BLaER1 (cell line): ENCODE data around the gene PEA15.

ENCODE experiments used
- H3K27ac ChIP-seq: shearing (Covaris generic); formaldehyde crosslinking; 2 replicates; pipeline ENCODE4 v1.8.1; 2022
- H3K27me3 ChIP-seq: shearing (Covaris generic); formaldehyde crosslinking; 2 replicates; pipeline ENCODE4 v1.8.1; 2022
- H3K36me3 ChIP-seq: shearing (Covaris generic); formaldehyde crosslinking; 2 replicates; pipeline ENCODE4 v1.8.1; 2022
- H3K4me1 ChIP-seq: shearing (Covaris generic); formaldehyde crosslinking; 2 replicates; pipeline ENCODE4 v1.8.1; 2022
- H3K4me2 ChIP-seq: shearing (Covaris generic); formaldehyde crosslinking; 2 replicates; pipeline ENCODE4 v1.8.1; 2022
- H3K4me3 ChIP-seq: shearing (Covaris generic); formaldehyde crosslinking; 2 replicates; pipeline ENCODE4 v1.8.1; 2022
- H3K9ac ChIP-seq: shearing (Covaris generic); formaldehyde crosslinking; 2 replicates; pipeline ENCODE4 v1.8.1; 2022
- H3K9me3 ChIP-seq: shearing (Covaris generic); formaldehyde crosslinking; 2 replicates; pipeline ENCODE4 v1.8.1; 2022
- H4K20me1 ChIP-seq: shearing (Covaris generic); formaldehyde crosslinking; 2 replicates; pipeline ENCODE4 v1.8.1; 2022
- Cebpa-rat ChIP-seq: shearing (Covaris generic); IDR thresholded peaks from 2 replicates; pipeline ENCODE4 v1.8.1; 2022

PEA15 gene

GRCh38 chr1:160228431-160228830 lies 23.2 kb downstream of the PEA15 start:
- Histone ChIP-seq H3K4me3 (no peak overlapping the region), H3K4me1 (no peaks in the 10 kb centered on the region), H4K20me1 (peaks cover 4% of the 10 kb centered on the region; the same call in 1 of the 2 replicates), H3K9me3 (no peaks in the 10 kb centered on the region), H3K9ac (no peak overlapping the region), H3K36me3 (peaks cover 99% of the 10 kb centered on the region), H3K27me3 (no peaks in the 10 kb centered on the region), H3K4me2 (no peak overlapping the region), H3K27ac (no peak overlapping the region)
- no peak for TF ChIP-seq Cebpa-rat

GRCh38 chr1:160232911-160233310 lies 27.7 kb downstream of the PEA15 start:
- Histone ChIP-seq H3K27ac (no peak overlapping the region), H3K27me3 (no peaks in the 10 kb centered on the region), H3K4me1 (no peaks in the 10 kb centered on the region), H3K36me3 (peaks cover 99% of the 10 kb centered on the region), H3K9me3 (no peaks in the 10 kb centered on the region), H3K4me2 (no peak overlapping the region), H4K20me1 (peaks cover 9% of the 10 kb centered on the region; the same call in 1 of the 2 replicates), H3K9ac (no peak overlapping the region), H3K4me3 (no peak overlapping the region)
- TF ChIP-seq Cebpa-rat: no peak

DNA sequence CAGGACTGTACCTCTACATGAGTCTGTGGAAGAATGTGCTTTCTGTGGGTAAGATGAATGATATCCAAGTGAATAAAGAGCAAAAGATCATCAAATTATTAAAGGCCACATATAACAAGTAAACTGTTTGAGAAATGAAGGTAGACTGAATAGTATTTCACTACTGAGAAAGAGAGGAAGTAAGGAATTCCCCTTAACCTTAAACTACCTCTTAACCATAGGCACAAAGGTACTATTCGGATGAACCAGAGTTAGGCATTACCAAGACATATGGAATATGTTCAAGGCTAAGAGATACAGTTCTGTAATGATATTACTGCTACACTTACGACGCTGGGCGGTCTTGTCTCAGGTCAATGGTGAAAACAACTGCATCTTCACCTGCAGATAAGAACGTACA lies 31.6 kb downstream of the PEA15 start:
- H3K9me3 ChIP-seq: no peaks in the 10 kb centered on the region
- H3K27me3 ChIP-seq: no peaks in the 10 kb centered on the region
- H3K4me2 ChIP-seq: no peak overlapping the region
- TF ChIP-seq Cebpa-rat: no peak
- no peaks in the 10 kb centered on the region for H3K4me1 ChIP-seq
- H3K9ac ChIP-seq: no peak overlapping the region
- no peak overlapping the region for H3K27ac ChIP-seq
- H3K36me3 ChIP-seq: peaks cover 99% of the 10 kb centered on the region
- no peak overlapping the region for H3K4me3 ChIP-seq
- H4K20me1 ChIP-seq: peaks cover 38% of the 10 kb centered on the region

- H3K36me3 ChIP-seq: peaks cover 99% of the 10 kb centered on the region
- no peaks in the 10 kb centered on the region for H3K9me3 ChIP-seq
- no peaks in the 10 kb centered on the region for H3K4me1 ChIP-seq
- H3K9ac ChIP-seq: no peak overlapping the region
- H3K4me2 ChIP-seq: no peak overlapping the region
- no peaks in the 10 kb centered on the region for H3K27me3 ChIP-seq
- peaks cover 46% of the 10 kb centered on the region for H4K20me1 ChIP-seq
- H3K27ac ChIP-seq: no peak overlapping the region
- TF ChIP-seq Cebpa-rat: no peak
- no peak overlapping the region for H3K4me3 ChIP-seq
These were observed 32.4 kb downstream of the PEA15 start for GRCh38 chr1:160237558-160237957.

- no peaks in the 10 kb centered on the region for H3K4me1 ChIP-seq
- H3K4me3 ChIP-seq: no peak overlapping the region
- no peak overlapping the region for H3K4me2 ChIP-seq
- H3K36me3 ChIP-seq: peaks cover 100% of the 10 kb centered on the region
- H3K9me3 ChIP-seq: no peaks in the 10 kb centered on the region
- H3K27me3 ChIP-seq: no peaks in the 10 kb centered on the region
- H3K9ac ChIP-seq: no peak overlapping the region
- H4K20me1 ChIP-seq: peaks cover 49% of the 10 kb centered on the region
- H3K27ac ChIP-seq: no peak overlapping the region
- TF ChIP-seq Cebpa-rat: no peak
These were observed 33.2 kb downstream of the PEA15 start for GRCh38 chr1:160238408-160238807.

GRCh38 chr1:160239582-160240299 lies 34.6 kb downstream of the PEA15 start:
- peaks cover 58% of the 10 kb centered on the region for H4K20me1 ChIP-seq
- H3K27ac ChIP-seq: no peak overlapping the region
- peaks cover 97% of the 10 kb centered on the region for H3K36me3 ChIP-seq
- H3K9ac ChIP-seq: no peak overlapping the region
- no peak overlapping the region for H3K4me2 ChIP-seq
- no peaks in the 10 kb centered on the region for H3K9me3 ChIP-seq
- TF ChIP-seq Cebpa-rat: no peak
- no peaks in the 10 kb centered on the region for H3K4me1 ChIP-seq
- H3K4me3 ChIP-seq: no peak overlapping the region
- H3K27me3 ChIP-seq: no peaks in the 10 kb centered on the region

DNA sequence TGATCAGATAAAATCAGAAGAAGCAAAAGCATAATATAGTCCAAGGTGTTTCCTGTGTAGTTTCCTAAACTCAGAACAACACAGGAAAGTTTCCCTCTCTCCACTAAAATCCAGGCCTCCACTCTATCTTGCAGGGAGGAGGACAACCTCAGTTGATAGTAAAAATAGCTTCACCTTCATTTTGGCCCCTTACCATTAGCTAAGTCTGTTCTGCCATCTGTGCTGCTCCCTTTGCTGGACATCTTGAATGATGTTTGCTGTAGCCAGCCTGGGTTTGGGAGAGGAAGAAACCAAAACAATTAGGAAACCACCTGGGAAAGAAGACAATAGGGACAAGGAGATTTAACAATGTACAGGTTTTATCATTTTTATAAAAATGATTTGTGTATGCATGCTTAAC lies 38.6 kb downstream of the PEA15 start:
- no peak for TF ChIP-seq Cebpa-rat
- Histone ChIP-seq H4K20me1 (peaks cover 98% of the 10 kb centered on the region), H3K4me2 (no peak overlapping the region), H3K4me1 (no peaks in the 10 kb centered on the region), H3K36me3 (peaks cover 67% of the 10 kb centered on the region), H3K27me3 (no peaks in the 10 kb centered on the region), H3K9me3 (no peaks in the 10 kb centered on the region), H3K27ac (no peak overlapping the region), H3K9ac (no peak overlapping the region), H3K4me3 (no peak overlapping the region)

DNA sequence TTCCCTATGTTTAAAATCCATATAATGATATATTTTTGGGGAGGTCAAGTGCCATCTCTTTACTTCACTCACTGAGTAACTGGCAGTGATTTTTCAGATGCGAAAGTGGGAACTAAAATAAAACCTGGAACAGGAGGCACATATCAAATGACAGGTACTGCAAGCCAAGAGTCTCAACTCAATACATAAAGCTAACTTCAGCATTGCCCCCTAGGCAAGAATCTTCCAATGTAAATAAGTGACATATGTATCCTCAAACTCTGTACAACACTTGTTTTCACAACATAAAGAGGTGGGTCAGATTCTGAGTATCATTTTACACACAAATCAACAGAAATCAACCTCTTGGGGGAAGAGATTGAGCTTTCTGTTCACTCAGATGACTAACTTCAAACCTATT lies 39.0 kb downstream of the PEA15 start:
- H3K4me2 ChIP-seq: no peak overlapping the region
- peaks cover 65% of the 10 kb centered on the region for H3K36me3 ChIP-seq
- no peaks in the 10 kb centered on the region for H3K4me1 ChIP-seq
- H3K27ac ChIP-seq: no peak overlapping the region
- H3K9ac ChIP-seq: no peak overlapping the region
- H3K4me3 ChIP-seq: no peak overlapping the region
- H4K20me1 ChIP-seq: peaks cover 99% of the 10 kb centered on the region
- H3K27me3 ChIP-seq: no peaks in the 10 kb centered on the region
- H3K9me3 ChIP-seq: no peaks in the 10 kb centered on the region
- TF ChIP-seq Cebpa-rat: no peak

DNA sequence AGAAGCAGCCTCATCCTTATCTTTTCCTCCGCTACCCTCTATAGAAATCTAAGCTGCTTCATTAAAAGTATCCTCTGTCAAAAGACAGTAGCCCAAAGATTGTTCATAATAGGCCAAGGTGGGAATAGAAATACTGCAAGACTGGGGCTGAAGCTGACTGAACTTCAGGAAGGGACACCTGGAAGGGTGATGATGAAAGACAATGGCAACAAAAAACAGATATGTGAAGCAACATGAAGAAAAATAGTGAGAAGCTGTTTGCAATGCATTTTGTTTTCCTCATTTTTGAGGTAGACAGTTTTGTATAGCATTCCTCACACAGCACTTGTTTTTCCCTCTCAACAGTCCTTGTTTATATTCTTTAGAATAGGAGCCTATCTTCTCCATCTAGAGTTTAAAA lies 40.2 kb downstream of the PEA15 start:
- TF ChIP-seq Cebpa-rat: no peak
- no peak overlapping the region for H3K9ac ChIP-seq
- peaks cover 61% of the 10 kb centered on the region for H3K36me3 ChIP-seq
- no peaks in the 10 kb centered on the region for H3K27me3 ChIP-seq
- peaks cover 97% of the 10 kb centered on the region for H4K20me1 ChIP-seq
- no peaks in the 10 kb centered on the region for H3K4me1 ChIP-seq
- H3K27ac ChIP-seq: no peak overlapping the region
- H3K9me3 ChIP-seq: no peaks in the 10 kb centered on the region
- no peak overlapping the region for H3K4me3 ChIP-seq
- H3K4me2 ChIP-seq: no peak overlapping the region

DNA sequence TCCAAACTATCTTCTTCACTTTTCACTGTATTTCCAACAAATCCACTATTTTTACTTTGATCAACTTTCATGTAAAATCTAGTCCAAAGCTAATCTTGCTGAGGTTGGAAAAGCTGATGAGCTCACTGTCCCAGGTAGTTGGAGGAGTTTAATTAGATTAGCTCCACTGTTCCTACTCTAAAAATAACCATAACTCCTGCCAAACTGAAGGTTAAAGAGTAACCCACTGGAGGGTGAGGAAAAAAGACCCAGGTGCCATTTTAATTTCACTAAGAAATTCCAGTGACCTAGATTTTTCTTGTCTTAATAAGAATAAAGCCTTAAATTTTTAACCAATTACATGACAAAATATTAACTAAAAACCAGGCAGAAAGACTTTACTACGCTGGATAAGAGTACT lies 41.9 kb downstream of the PEA15 start:
- H3K4me3 ChIP-seq: no peak overlapping the region
- H3K9me3 ChIP-seq: no peaks in the 10 kb centered on the region
- H3K27me3 ChIP-seq: no peaks in the 10 kb centered on the region
- H3K36me3 ChIP-seq: peaks cover 56% of the 10 kb centered on the region
- TF ChIP-seq Cebpa-rat: no peak
- no peak overlapping the region for H3K9ac ChIP-seq
- H3K4me1 ChIP-seq: no peaks in the 10 kb centered on the region
- peaks cover 97% of the 10 kb centered on the region for H4K20me1 ChIP-seq
- H3K4me2 ChIP-seq: no peak overlapping the region
- H3K27ac ChIP-seq: no peak overlapping the region

DNA sequence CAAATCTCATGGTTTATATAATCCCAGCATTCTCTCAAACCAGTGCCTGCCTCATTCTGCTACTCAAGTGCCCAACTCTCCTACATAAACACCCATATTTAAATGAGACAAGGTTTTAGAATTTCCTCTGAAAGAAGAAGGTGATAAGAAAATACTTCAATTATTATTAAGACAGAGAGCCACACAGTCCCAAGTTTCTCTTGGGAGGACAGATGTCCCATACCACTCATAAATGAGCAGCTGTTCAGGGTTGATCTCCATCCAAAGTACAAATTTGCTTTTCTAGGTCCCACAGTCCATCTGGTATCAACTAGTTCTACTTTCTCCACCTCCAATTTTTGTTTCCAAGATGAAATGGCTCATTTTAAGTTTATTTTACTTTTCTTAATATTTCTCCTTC lies 45.8 kb downstream of the PEA15 start:
- H3K36me3 ChIP-seq: peaks cover 65% of the 10 kb centered on the region
- no peak overlapping the region for H3K27ac ChIP-seq
- H3K4me2 ChIP-seq: no peak overlapping the region

More for the DNA sequence above, 45.8 kb downstream of the PEA15 start:
- no peak overlapping the region for H3K4me3 ChIP-seq
- H4K20me1 ChIP-seq: peaks cover 93% of the 10 kb centered on the region
- no peaks in the 10 kb centered on the region for H3K27me3 ChIP-seq
- TF ChIP-seq Cebpa-rat: no peak
- no peak overlapping the region for H3K9ac ChIP-seq
- no peaks in the 10 kb centered on the region for H3K9me3 ChIP-seq
- H3K4me1 ChIP-seq: no peaks in the 10 kb centered on the region
